Left ventricle myocardium inferior (tissue), 1 donor: ENCODE results near the gene OR8B4. TPM values are rescaled to one million over a fixed set of nuclear protein-coding genes. Genes with fewer than 3 reads are reported as not detected.
"Not testable (repeated sequence)": the region's sequence is repeated elsewhere in the genome, so short reads cannot be mapped to it uniquely, and the experiment has no call there.

Experiments used
- DNase-seq: peaks from one replicate; pipeline ENCODE4 v3.0.0-alpha.2; 2020
- H3K27ac ChIP-seq: fragments of 200-600 bp; replicated peaks from 2 replicates; pipeline ENCODE4 v1.8.0; 2021
- H3K27me3 ChIP-seq: fragments of 200-600 bp; 2 replicates; pipeline ENCODE4 v1.8.0; 2021; ENCODE audit warnings: low read depth
- H3K36me3 ChIP-seq: fragments of 200-600 bp; 2 replicates; pipeline ENCODE4 v1.8.0; 2021
- H3K4me1 ChIP-seq: fragments of 200-600 bp; 2 replicates; pipeline ENCODE4 v1.8.0; 2021
- H3K4me3 ChIP-seq: fragments of 200-600 bp; 2 replicates; pipeline ENCODE4 v1.8.0; 2021; ENCODE audit warnings: mild to moderate bottlenecking, moderate library complexity
- H3K9me3 ChIP-seq: fragments of 200-600 bp; replicated peaks from 2 replicates; pipeline ENCODE4 v1.8.0; 2021
- CTCF ChIP-seq: fragments of 200-600 bp; IDR thresholded peaks from 2 replicates; pipeline ENCODE4 v1.8.0; 2021; ENCODE audit warnings: antibody characterized with exemption, mild to moderate bottlenecking, borderline replicate concordance
- intact Hi-C: fragments of 100-400 bp; cut with micrococcal nuclease; formaldehyde crosslinking; loops from one replicate; pipeline ENCODE4 v1.11.0; 2022
- total RNA-seq: library from RNA; stranded (reverse); fragmentation: NEBNext Ultra II Directional; extraction: Animal tissue kit (Norgen Biotek cat#: 25700); gene quantifications from one replicate; pipeline ENCODE4 v1.2.1, GENCODE V29; 2021
- donor health status: DM: no; HTN: yes; CAD: no; lungs with severe emphysema.

Gene OR8B4
- total RNA-seq, 1 donor from 2014 or later = not detected

GRCh38 chr11:124409906-124410305 lies 14.8 kb downstream of the OR8B4 start:
- no peaks in the 10 kb centered on the region for H3K9me3 ChIP-seq
- no peaks in the 10 kb centered on the region for H3K4me1 ChIP-seq
- H3K27ac ChIP-seq = no peak overlapping the region
- intact Hi-C loops = no loop called here
- no peaks in the 10 kb centered on the region for H3K36me3 ChIP-seq
- H3K4me3 ChIP-seq = no peak overlapping the region
- no peak for TF ChIP-seq CTCF
- peaks cover 52% of the 10 kb centered on the region for H3K27me3 ChIP-seq
- no peak for DNase-seq

GRCh38 chr11:124405581-124405980 lies 19.1 kb downstream of the OR8B4 start:
- Histone ChIP-seq H3K4me3 (no peak overlapping the region), H3K9me3 (no peaks in the 10 kb centered on the region), H3K27me3 (peaks cover 19% of the 10 kb centered on the region), H3K4me1 (no peaks in the 10 kb centered on the region), H3K36me3 (no peaks in the 10 kb centered on the region), H3K27ac (no peak overlapping the region)
- no peak for TF ChIP-seq CTCF
- intact Hi-C loops = no loop called here
- no peak for DNase-seq

- H3K9me3 ChIP-seq, H3K4me1 ChIP-seq, H3K27ac ChIP-seq, H3K27me3 ChIP-seq, intact Hi-C loops, H3K4me3 ChIP-seq, H3K36me3 ChIP-seq, DNase-seq: not testable (repeated sequence)
These were observed 21.5 kb downstream of the OR8B4 start for GRCh38 chr11:124403186-124403585.

GRCh38 chr11:124402326-124402922 lies 22.2 kb downstream of the OR8B4 start:
- H3K9me3 ChIP-seq = no peaks in the 10 kb centered on the region
- H3K4me3 ChIP-seq = no peak overlapping the region
- H3K4me1 ChIP-seq = no peaks in the 10 kb centered on the region
- H3K27ac ChIP-seq = no peak overlapping the region
- intact Hi-C loops = no loop called here
- H3K36me3 ChIP-seq = no peaks in the 10 kb centered on the region
- H3K27me3 ChIP-seq = no peaks in the 10 kb centered on the region
- DNase-seq = peak; percentile 16
- peak; percentile 67 for TF ChIP-seq CTCF

GRCh38 chr11:124398924-124399323 lies 25.7 kb downstream of the OR8B4 start, which contains the start of gene OR8B3:
TSS of gene OR8B3 (minus strand) at chr11:124399024. CDS start at chr11:124397351, 1,673 bp downstream.
- DNase-seq = no peak
- intact Hi-C loops = no loop called here
- Histone ChIP-seq H3K27ac (no peak within 1 kb of the TSS), H3K4me3 (no peak within 1 kb of the TSS), H3K9me3 (no peaks in the 10 kb centered on the region), H3K27me3 (no peaks in the 10 kb centered on the region), H3K4me1 (no peaks in the 10 kb centered on the region), H3K36me3 (no peaks in the 10 kb centered on the region)
- TF ChIP-seq CTCF = no peak

DNA sequence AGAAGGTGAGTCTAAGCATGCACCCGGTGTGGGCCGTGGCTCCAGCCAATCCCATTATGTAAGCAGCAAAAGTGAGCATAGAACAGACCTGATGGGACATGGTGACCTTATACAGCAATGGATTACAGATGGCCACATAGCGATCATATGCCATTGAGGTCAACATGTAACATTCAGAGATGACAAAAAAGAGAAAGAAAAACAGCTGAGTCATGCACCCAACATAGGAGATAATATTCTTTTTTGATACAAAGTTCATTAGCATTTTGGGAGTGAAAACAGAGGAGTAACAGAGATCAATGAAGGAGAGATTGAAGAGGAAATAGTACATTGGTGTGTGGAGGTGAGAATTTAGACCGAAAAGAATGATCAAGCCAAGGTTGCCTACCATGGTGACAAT lies 27.8 kb downstream of the OR8B4 start:
- intact Hi-C loops, H3K4me3 ChIP-seq, H3K4me1 ChIP-seq, H3K36me3 ChIP-seq, DNase-seq, H3K27ac ChIP-seq, H3K27me3 ChIP-seq, H3K9me3 ChIP-seq: not testable (repeated sequence)

DNA sequence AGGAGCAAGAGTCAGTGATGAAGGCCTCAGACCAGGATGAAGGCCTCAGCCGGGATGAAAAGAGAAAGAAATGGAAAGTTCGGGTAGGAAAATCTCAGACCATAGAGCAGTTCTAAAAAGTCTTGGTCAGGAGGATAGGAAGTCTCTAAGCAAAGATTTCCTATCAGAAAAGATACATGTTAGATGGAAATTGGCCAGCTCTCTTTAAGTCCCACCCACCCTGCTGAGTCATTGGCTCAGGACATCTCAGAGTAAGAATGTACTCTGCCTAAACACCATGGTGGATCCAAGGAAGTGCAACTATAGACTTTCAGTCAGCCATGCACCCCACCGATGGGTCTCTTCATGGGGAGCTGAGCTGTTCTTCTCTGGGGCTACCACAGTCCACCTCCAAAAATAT lies 30.3 kb downstream of the OR8B4 start:
- intact Hi-C loops = no loop called here
- no peaks in the 10 kb centered on the region for H3K4me1 ChIP-seq
- no peak overlapping the region for H3K27ac ChIP-seq
- H3K27me3 ChIP-seq = peaks cover 6% of the 10 kb centered on the region
- no peak for DNase-seq
- no peaks in the 10 kb centered on the region for H3K36me3 ChIP-seq
- H3K4me3 ChIP-seq = no peak overlapping the region
- H3K9me3 ChIP-seq = no peaks in the 10 kb centered on the region
- no peak for TF ChIP-seq CTCF
